Measurements from ENCODE around the gene C10orf95.

The C10orf95 gene

DNA sequence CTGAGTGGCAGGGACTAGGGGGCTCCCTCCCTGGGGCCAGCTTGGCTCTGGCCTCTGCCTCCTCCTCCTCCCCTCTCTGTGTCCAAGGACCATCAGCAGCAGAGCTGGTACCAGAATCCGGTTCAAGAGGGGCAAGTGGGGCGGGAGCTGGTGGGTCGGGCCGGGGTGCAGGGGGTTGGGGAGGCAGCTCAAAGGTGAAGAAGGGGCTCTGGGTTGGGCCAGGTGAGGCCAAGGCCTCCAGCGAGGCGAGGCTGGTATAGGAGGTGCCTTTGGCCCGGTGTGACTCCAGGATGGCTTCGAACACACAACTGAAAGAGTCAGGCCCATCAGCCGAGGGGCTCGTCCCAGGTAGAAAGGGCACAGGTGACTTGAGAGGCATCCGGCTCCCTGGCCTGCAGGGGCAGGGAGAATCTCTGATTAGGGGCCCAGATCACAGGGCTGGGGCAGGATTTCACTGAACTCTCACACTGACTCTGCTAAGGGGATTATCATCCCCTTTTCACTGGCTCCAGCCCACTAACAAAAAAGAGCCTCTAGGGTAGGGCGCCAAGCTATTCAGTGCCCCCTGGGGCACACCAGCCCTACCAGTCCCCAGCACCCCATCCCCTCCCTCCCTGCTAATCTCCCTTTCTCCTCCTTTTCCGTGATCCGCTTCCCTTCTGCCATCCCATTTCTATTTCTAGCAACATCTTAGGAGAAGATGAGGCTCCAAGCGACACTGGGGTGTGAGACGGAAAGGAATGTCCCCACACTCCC is 37.4 kb downstream of the C10orf95 start:
- no peak for DNase-seq

DNA sequence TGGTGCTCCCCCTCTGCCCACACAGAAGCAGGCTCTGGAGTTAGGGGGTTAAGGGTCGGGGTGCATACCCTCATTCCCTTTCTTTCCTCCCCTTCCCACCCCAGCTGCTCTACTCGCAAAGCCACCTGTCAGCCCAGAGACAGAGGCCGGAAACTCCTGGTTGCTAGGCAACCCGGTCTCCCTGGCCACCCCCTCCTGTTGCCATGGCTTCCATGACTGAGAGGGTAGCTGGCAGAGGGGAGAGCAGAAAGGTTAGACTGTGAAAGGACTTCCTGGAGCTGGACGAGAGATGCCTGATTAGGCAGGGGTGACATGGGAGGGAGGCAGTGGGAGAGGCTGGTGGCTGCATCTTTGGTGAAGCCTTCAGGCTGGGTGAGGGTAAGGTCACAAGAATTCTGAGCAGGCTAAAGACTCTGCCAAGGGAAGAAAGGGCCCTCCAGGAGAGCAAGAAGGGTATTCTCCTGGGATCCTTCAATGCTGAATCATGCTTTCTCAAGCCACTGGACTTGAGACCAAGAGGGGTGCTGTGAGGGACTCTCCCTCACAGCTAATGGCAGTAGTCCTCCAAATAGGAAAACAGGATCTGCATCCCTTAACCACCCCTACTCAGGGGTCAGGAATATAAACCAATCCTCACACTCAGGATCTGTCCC is 38.2 kb downstream of the C10orf95 start:
- DNase-seq: no peak

DNA sequence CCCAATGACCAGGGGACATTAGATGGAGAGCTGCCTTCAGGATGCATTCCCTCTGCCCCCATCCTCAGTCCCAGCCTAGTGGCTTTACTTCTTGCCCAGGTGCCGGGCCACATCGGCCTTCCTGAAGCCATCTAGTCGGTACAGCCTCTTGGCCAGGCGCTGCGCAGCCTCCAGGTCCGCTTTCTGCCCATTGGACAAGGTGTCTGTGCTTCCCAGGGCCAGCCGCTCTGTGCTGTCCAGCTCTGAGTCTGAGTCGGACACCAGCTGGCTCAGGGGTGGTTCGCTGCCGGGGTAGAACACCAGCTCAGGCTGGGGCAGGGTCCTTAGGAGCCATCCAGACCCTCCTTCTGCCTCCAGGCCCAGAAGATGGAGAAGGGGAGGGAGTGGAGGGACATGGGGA is 39.0 kb downstream of the C10orf95 start:
- no peak for DNase-seq

DNA sequence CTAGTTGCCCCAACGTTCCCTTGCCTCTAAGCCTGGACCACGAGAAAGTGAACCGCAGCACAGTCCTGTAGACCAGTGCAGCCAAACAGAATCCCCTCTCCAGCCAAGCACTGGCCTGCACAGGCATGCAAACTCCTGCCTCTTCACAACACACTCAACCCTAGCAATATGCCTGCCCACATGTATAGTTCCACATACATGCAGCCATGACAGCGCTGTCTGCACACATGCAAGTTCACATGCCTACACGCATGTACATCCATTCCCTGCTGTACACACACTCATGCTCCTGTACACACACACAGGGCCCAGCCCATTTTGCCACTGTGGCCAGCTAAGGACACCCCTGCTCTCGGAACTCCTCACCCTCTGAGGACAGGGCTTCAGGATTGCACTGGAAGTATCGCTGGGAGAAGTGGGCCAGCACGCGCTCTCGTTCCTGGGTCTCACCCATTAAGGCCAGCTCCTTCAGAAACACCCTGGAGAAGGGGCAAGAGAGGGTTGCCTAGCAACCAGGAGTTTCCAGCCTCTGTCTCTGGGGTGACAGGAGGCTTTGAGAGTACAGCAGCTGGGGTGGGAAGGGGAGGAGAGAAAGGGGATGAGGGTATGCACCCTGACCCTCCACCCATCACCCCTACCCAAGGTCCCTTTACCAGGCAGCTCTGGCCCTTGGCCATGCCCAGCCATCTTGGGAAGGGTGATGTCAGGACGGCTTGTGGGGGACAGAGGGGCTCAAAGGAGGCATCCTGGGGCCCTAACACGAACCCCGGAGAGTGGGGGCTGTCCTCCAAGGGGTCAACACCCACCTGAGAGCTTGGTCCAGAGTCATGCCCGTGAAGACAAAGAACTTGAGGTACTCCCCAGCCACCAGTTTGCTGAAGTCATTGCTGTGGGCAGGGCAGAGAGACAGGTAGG is 39.7 kb downstream of the C10orf95 start:
- no peak for DNase-seq

DNA sequence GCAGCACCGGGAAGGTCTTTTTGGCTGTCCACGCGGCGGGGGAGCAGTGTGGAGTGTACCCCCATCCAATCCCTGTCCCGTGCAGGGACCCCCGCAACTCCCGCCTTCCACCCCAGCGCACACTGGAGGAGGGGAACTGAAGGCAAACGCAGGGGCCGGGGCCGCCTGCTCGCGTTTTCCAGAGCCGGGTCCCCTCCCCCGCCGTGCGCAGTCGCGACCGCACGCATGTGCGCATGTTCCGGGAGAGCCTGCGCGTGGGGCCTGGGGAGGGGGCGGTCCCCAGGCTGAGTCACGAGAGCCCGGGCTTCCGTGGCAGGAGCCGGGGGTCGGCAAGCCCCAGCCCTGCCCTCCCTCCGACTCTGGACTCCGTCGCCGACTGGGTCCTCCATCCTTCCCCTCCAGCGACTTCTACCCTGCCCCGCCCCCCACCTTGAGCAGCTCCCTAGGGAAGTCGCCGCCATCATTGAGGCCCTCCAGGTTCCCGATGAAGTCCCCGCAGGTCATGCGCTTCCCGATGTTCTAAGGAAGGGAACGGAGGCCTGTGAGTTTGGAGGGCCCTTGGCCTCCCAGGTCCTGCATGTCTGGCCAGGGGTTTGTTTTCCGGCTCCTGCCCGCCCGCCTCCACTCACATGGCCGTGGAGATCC is 40.8 kb downstream of the C10orf95 start:
- DNase-seq: no peak

DNA sequence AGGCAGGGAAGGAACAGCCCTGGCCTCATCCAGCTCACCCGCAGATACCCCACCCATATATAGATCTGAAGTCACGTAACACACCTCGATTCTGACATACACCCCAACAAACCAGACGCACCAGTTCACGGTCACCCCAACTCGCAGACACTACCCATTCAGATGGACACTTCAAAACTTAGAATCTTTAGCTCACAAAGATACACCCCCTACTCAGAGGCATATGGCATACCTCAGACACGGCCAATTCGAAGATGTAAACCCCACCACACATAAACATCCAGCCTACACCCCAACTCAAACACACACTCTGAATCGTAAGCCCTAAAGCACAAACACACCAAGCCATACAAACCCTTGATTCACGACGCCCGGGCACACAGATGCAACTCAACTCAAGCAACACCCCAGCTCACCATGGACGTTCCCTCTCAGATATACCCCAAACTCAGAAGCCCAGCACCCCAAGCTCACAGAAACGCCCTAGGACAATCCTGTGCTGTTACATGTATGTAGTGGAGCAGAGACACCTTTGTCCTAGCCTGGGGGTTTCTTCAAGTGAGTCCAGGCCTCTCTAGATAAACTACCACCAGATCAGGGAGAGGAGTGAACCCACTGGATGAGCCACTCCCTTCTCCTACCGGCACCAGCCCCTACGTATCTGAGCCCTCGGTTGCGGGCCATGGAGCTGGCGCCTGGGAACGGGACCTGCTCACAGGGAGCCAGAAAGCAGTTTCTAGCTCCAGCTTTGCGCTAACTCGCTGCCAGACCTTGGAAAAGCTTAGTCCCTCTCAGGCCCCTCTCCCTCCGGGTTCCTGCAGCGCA is 41.5 kb downstream of the C10orf95 start:
- DNase-seq: no peak

DNA sequence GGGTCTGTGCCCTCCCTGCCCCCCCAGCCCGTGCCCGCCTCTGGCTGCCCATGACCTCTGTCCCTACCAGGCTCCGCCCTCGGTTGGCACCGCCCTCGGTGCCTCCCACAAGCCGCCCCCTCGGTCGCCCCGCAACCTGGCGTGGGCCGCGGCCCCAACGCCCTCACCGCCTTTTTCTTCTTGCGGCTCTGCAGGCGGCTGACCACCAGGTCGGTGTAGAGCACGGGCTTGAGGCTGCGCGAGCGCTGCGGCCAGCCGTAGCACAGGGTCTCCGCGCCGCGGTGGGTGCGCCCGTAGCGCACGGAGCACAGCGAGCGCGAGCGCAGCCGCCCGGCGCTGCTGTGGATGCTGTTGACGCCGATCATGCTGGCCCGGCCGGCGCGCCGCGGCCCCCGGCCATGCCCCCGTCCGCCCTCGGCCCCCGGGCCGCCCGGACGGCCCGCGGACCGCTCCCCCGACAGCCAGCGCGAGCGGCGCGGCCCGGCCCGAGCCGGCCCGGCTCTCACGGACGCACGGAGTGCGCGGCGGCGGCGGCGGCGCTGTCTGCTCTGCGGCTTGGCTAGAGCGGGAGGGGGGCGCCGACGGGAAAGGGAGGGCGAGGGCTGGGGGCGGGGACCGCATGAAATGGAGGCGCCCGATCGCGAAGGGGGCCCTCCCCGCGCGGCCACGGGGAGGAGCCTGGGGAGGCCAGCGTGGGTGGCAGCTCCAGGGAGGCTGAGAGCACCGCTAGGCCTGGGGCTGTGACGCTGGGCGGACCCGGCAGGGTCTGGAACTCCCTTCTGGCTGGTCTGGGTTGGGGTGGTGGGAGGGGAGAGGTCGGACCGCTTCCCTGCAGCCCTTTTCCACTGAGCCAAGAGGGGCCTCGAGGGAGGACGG is 42.4 kb downstream of the C10orf95 start:
- no peak for DNase-seq

DNA sequence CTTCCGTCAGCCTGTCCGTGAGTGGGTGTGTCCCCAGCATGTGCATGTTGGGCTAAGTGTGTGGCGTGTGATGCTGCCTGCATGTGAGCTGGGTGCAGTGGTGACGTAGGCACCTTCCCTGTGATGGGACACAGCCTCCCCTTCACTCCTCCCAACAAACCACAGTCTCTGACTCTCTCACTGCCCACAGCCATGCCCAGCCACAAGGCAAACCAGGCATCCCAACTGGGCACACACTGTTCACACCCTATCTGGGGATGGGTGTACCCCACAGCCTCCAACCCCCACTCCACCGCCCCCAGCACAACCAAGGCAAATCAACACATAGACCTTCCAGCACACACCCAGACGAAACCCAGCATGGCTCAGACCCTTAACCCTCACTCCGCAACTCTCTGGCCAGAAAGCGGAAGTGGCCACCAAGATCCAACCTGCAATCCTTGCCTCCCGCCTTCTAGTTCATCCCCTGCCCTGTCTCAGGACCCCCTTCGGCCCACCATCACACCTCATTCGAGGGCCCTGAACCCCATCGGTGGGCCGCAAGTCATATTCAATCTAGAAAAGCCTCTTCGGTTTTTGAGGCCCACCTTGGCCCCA is 43.1 kb downstream of the C10orf95 start:
- no peak for DNase-seq

DNA sequence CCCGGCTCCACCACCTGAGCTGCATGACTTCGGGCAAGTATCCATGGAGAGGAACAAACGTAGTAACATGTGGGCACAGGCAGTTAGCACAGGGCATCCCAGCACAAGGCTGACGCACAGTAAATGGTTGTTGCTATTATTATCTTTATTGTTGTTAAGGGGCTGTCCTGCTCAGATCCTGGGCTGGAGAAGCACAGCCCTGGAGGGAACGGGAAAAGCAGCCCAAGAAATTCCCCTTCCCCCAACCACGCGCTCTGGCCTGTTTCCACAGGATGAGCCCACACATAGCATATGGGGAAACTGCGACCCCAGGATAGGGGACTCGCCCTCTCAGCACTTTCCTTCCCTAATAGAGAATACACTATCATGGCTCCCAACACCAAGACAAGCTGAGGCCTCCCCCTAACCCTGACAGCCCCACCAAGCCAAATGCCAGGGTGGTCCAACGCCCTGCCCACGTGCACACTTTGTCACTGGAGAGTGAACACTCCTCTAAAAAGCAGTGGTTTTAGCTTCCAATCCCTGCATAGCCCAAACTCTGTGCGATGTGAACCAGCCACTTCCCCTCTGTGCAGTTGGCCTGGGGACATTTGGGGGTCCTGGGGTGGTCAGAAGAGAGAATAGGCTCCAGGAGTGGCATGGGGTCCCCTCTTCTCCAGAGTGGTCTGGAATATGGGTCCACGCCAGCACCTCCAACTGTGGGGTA is 43.8 kb downstream of the C10orf95 start:
- DNase-seq: no peak

DNA sequence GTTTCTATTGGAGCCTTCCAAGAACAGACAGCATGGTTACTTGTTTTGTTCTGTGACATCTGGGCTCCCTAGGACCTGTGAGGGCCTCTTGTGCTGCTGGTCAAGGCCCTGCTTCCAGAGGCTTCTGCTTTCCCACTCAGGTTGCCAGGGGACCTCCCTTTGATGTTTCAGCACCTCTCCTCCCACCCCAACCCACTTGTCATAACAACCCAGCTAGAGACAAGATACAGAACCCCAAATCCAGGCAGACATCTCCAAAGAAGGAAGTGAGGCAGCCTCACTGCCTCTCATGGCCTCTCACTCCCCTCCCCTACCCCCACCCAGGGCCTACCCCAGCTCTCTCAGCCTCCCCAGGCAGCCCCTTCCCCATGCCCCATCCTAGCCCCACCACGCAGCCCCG is 44.5 kb downstream of the C10orf95 start:
- DNase-seq: no peak

DNA sequence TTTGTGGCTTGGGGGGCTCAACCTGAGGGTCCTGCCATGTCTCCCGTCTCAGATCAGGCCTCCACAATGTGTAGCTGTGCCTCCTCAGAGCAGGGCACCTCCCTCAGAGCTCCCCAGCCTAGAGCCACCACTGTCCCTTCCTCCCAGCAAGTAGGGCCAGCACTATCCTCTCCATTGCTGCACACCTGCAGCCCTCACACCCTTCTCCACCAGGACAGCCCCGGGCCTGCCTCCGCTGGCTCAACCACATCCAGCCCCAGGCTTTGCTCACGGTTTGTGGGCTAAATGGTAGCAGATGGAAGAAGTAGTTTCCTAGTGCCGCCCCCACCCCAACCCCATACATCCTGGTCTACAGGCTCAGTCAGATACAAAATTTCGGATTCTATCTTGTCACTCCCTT is 45.7 kb downstream of the C10orf95 start:
- DNase-seq: no peak

DNA sequence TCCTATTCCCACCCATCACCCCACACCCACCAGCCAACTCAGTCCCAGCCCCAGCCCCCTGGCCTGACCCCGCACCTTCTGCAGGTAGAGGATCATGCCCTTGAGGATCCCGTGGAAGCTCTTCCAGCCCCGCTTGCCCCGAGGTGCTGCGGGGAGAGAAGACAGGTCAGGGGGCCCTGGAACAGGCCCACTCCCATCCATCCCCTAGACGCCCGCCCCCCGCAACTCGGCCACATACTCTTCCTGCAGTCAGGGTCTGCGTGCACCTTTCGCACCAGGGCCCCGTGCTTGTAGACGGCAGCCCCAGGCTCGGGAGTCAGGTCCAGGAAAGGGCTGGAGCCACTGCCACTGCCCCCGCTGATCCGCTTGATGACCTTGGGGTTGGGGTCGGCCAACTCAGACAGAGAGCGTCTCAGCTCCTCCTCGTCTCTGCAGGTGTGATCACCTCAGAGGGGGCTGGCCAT is 46.2 kb downstream of the C10orf95 start:
- DNase-seq: no peak

DNA sequence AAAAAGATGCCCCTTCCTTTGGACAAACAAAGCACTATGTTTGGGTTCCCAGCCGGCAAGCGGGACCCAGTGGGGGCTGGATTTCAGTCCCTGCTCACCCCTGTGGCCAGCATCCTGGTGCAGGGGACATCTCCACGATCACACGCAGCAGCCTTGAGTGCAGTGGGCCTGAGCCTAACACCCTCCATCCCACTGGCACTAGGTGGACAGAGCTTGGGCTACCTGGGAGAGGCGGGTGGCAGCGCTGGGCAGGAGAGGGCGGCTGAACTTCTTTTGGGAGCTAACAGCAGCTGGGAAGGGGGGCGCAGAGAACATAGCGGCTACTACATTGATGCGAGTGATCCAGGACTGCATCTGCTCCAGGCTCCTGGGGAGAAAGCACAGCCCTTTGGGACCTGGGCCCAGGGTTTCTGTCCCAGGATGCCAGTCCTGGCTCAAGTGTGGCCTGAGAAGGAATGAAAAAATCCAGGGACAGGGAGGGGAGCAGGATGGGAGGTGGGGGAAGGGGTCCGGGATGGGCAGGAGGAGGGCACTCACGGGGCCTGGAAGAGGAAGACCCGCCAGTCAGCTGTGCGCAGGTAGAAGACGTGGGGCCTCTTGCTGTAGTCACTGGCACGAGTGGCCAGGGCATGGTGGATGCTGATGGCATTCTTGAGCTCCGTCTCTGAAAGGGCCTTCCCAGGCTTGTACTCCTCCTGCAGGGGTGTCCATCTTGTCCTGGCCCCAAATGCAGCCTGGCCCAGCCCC is 46.8 kb downstream of the C10orf95 start:
- no peak for DNase-seq

DNA sequence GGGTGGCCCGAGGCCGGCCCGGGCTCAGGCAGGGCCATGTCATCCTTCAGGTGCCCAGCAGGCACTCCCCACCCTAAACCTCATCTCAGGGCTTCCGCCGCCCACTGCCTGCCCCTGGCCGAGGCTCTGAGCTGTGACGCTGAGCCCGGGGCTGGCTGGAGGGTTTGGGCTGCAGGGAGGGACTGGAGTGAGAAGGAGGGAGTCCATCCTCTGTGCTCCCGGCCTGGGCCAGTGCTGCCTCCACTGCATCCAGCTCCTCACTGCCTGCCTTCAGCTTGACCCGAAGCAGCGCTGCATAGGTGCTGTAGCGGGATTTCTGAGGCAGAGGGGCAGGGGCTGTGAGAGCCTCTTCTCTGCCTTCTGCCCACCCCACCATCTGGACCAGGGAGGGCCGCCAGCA is 48.2 kb downstream of the C10orf95 start:
- DNase-seq: no peak

DNA sequence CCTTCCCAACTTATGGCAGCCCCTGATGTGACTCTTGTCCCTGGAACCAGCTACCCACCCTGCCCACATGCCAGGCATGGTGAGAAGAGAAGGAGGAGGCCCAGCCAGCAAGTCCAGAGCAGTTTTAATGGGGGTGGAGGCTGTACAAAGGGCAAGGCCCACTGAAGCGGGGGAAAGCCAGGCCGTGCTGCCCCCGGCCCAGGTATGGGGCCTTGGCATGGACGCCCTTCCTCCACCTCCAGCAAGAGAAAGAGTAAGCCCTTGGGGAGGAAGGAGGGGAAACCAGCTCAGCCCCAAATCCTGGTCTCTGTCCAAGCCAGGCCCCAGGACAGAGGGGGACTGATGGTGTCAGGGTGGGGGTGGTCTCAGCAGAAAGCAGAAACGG is 48.8 kb downstream of the C10orf95 start:
- DNase-seq: no peak

DNA sequence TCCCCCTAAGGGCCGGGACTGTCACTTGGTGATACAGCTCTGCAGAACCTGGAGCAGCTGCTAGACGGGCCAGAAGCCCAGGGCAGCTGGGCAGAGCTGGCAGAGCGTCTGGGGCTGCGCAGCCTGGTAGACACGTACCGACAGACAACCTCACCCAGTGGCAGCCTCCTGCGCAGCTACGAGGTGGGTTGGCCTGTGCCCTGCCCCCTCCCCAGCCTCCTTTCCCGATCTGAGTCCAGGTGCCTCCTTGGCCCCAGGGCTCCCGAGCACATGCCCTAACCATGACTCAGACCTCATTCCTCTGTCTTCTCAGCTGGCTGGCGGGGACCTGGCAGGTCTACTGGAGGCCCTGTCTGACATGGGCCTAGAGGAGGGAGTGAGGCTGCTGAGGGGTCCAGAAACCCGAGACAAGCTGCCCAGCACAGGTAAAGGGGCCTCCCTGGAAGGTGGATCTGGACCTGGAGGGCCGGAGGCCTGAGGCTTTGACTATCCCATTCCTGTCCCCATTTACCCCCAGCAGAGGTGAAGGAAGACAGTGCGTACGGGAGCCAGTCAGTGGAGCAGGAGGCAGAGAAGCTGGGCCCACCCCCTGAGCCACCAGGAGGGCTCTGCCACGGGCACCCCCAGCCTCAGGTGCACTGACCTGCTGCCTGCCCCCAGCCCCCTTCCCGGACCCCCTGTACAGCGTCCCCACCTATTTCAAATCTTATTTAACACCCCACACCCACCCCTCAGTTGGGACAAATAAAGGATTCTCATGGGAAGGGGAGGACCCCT is 49.4 kb downstream of the C10orf95 start:
- DNase-seq: no peak

DNA sequence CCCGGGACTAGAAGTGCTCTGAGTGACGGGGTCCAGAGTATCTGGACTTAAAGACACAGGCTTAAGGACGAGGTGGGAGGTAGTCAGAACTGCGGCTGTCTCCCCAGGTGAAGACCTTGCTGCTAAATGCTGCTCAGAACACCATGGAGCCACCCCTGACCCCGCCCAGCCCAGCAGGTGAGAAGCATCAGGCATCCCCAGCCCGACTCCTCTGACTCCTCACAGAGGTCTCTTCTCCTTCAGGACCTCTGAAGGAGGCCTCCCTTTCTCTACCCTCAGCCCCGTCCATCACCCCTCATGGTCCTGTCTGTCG is 50.0 kb downstream of the C10orf95 start:
- DNase-seq: no peak

DNA sequence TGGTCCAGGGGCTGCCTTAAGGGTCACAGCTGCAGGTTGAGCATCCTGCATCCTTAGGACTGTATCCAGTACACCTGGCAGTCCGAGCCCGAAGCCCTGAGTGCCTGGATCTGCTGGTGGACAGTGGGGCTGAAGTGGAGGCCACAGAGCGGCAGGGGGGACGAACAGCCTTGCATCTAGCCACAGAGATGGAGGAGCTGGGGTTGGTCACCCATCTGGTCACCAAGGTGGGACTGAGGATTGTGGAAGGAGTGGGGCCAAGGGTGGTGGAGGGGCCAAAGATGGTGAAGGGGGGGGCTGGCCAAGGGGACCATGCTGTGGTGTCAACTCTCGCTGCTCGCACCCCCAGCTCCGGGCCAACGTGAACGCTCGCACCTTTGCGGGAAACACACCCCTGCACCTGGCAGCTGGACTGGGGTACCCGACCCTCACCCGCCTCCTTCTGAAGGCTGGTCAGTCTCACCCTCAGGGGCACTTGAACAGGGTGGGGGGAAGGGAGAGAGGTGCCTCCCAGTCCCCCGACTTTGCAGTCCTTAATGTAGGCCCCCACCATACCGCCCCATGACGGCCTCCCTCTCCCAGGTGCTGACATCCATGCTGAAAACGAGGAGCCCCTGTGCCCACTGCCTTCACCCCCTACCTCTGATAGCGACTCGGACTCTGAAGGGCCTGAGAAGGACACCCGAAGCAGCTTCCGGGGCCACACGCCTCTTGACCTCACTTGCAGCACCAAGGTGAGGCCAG is 50.6 kb downstream of the C10orf95 start:
- no peak for DNase-seq
